ENCODE measurements around the gene TOP3B.

TOP3B gene

GRCh38 chr22:22010358-22010757, 27.8 kb upstream of the TOP3B start:
- DNase-seq (ENCODE audit: low spot score) = no peak

DNA sequence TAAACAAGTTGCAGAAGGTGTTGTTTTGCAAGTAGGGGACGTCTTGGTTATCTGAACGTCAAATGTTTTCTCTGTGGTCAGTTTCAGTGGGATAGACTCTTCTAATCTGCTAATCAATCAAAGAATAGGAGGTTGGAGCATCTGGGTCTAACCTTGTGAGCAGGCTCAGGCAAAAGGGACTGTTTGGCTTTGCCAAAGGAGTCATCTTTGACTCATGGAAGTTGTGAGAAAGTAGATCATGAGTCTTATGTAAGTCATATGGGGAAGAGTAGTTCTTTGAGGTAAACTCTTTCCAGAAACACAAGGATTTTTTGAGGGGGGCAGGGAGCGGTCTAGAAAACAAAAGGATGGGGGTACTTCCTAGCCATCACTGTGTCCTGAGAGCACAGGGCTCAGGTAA, 27.1 kb upstream of the TOP3B start:
- no peak for DNase-seq (ENCODE audit: low spot score)

DNA sequence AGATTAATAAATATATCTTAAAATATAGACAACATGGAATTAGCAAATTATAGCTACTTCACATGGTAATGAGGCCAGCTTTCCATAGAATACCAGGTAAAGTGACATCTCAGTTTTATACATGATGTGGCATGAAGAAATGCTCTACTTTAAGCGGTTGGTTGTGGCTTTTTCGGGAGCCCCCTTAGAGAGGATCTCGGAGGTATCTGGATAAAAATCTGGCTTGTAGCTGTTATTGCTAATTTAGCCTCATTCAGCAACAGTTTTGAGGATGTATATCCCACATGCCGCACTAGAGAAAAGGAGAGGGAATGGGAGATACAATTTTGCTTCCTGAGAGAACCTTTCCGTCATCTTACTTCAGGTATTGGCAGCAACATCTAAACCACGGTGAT, 24.0 kb upstream of the TOP3B start:
- no peak for DNase-seq (ENCODE audit: low spot score)

DNA sequence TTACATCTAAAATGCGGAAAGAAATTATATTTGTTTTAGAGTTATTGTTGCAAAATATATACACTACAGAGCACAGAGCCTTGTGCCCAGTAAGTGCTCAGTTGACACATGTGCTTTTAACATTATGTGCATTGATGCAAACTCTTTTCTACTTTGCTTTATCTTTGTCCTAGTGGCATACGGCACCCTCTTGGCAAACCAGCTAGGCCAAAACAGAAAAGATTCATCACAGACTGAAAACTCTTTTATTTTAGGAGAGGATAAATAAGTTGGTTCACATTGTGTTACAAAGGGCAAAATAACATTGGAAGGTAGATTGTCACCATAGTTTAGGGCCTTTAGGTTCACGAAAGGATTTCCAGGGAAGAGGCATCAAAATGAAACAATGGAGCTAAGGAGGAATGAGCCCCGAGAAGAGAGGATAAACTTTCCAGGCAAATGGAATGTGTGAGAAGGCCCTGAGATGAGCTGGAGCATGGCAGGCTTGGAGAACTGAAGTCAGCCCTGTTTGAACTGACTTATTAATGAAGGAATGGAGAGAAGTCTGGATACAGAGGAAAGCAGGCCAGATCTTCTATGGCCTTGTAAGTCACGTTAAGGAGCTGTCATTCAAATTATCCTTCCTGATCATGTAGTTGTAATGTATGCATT, 23.5 kb upstream of the TOP3B start:
- no peak for DNase-seq (ENCODE audit: low spot score)

DNA sequence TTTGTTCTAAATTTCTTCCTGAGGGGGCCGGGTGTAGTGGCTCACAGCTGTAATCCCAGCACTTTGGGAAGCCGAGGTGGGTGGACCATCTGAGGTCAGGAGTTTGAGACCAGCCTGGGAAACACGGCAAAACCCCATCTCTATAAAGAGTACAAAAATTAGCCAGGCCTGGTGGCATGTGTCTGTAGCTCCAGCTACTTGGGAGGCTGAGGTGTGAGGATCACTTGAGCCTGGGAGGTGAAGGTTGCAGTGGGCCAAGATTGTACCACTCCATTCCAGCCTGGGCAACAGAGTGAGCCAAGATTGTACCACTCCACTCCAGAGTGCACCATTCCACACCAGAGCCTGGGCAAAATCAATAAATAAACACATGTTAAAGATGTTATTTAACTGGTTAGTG, 20.6 kb upstream of the TOP3B start:
- DNase-seq (ENCODE audit: low spot score) = no peak

GRCh38 chr22:22002526-22003055, 20.0 kb upstream of the TOP3B start:
- DNase-seq (ENCODE audit: low spot score) = no peak

- DNase-seq (ENCODE audit: low spot score) = no peak
Observed at GRCh38 chr22:22001664-22002525, 19.3 kb upstream of the TOP3B start.

GRCh38 chr22:21998595-21999247, 16.1 kb upstream of the TOP3B start:
- DNase-seq (ENCODE audit: low spot score) = no peak

DNA sequence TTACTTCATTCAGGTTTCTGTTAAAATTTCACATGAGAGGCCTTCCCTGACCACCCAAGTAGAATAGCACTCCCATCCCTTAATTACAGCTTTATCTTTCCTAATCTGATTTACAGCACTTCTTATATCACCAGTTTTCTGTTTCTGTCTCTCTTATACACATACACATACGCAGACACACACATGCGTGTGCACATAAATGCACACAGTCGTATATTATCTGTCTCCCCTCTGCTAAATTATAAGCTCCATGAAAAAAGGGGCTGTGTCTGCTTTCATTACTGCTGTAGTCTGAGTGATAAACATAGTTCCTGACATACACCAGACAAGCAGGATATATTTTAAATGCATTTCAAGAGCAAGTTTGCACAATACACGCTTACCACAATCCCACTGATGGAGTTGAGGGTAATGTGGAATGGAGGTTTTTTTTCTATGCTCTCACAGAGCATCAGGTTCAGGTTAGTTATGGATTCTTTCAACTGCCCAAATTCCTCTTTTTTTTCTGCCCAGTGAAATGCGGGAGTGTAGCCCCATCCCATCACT, 13.7 kb upstream of the TOP3B start:
- no peak for DNase-seq (ENCODE audit: low spot score)

GRCh38 chr22:21995660-21996059, 13.1 kb upstream of the TOP3B start:
- DNase-seq (ENCODE audit: low spot score) = no peak

DNA sequence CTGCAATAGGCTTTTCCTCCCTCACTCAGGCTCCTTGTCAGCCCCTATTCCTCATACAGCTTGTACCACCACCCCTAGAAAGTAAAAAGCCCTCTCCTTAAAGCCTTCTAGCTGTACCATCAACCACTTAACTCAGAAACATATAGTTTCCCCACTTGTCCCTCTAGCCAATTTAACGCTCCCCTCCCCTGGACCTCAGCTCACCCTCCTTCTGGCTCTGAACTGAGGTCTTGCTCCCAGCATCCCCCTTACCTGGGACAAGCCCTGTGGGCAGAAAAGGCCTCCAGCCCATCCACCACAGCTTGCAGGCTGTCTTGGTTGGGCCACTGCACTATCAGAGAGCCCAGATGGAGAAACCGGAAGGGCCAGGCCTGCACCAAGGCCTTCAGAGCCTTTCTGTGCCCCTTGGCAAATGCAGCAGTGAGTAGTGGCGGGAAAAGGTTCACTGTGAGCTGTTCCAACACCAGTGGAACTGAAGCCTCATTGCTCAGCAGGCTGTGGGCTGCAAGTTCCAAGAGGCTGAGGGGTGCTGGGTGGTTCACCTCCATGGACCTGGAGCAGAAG, 12.4 kb upstream of the TOP3B start:
- DNase-seq (ENCODE audit: low spot score) = no peak

DNA sequence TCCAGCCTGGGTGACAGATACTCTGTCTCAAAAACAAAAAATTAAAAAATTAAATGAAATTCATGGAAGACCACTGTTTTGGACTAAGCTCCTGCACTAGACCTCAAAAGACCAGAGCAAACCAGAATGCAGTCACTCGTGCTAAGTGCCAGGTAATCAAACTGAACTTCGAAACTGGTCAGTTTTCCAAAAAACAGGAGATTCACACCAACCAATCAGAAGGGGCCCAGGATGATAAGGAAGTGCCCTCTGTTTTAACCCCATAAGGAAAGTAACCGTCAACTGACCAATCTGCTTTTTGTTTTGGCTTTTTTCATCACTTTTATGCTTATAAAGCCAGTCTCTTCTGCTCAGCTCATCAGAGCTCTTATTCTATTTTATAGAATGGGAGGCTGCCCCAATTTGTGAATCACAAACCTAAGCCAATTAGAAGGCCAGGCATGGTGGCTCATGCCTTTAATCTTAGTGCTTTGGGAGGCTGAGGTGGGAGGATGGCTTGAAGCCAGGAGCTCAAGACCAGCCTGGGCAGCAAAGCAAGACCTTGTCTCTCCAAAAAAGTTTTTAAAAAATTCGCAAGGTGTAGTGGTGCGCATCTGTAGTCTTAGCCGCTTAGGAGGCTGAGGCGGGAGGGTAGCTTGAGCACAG, 10.1 kb upstream of the TOP3B start:
- no peak for DNase-seq (ENCODE audit: low spot score)

GRCh38 chr22:21991774-21992173, 9.2 kb upstream of the TOP3B start:
- no peak for DNase-seq (ENCODE audit: low spot score)

DNA sequence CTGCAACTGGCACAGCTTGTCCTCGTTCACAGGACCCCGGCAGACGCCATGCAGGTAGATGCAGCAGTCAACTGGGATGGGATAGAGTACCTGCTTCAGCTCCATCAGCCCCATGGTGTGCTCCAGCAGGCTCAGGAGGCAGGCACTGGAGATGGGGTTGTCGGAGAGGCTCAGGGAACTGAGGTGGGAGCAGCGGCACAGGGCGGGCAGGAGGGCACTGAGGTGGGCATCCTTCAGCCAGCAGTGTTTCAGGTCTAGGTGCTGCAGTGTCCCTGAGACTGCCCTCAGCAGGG, 8.7 kb upstream of the TOP3B start:
- DNase-seq (ENCODE audit: low spot score) = no peak

DNA sequence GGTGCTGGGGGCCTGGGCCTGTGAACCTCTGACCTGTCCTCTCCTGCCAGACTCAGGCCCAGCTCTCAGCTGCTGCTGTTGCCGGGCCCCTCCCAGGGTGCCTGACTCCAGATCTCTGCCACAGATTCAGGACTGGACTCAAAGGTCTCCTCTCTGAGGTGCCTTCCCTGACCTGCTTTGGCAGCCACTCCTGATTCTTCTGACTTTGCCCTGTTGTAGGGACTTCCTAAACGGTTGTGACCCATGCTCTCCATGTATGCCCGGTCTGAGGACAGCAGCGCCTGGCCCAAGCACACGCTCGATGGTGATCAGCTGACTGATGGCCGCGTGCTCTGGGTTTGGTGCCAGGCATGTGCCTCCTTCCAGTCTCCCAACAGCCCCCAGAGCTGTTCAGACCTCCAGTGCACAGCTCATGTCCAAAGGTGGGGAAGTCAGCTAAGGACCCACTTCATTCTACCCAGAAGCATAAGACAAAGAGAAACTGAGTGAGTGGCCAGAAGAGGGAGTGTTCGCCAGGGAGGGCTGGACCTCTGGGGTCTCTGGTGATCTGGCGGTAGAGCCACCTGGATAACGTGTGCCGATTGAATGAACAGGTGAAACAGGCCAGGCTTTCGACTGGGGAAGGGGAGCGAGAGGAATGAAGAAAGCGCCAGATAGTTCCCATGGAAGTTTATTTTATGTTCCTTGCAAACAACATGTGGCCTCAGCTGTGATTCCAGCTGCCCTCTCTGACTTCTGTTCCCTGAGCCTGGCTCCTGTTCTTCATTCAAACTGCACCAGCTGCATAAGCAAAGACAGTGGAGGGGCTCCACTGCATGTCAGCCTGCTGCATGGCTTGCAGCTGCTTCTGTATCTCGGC, 8.1 kb upstream of the TOP3B start:
- no peak for DNase-seq (ENCODE audit: low spot score)

DNA sequence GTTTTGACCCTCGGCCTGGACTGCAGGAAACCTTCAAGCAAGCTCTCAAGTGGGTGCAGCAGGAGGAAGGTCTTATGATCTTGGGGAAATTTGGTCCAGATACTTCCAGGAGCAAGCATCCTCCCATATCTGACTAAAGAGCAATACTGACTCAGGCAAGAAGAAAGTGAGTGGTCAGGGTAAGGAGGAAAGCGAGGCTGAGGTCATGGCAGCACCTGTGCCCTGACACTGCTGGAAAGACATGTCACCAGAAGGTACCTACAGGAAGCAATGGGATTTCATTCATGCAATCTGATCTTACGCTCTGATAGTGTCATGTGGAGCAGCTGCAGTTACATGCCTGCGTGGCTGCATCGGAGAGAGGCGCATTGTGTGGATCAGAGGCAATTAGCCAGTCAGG, 6.5 kb upstream of the TOP3B start:
- no peak for DNase-seq (ENCODE audit: low spot score)

- DNase-seq (ENCODE audit: low spot score) = no peak
Observed at GRCh38 chr22:21985214-21985613, 2.6 kb upstream of the TOP3B start.

GRCh38 chr22:21984793-21985192, 2.2 kb upstream of the TOP3B start:
- no peak for DNase-seq (ENCODE audit: low spot score)

GRCh38 chr22:21981874-21982273, 713 bp downstream of the TOP3B start:
- DNase-seq (ENCODE audit: low spot score) = no peak

DNA sequence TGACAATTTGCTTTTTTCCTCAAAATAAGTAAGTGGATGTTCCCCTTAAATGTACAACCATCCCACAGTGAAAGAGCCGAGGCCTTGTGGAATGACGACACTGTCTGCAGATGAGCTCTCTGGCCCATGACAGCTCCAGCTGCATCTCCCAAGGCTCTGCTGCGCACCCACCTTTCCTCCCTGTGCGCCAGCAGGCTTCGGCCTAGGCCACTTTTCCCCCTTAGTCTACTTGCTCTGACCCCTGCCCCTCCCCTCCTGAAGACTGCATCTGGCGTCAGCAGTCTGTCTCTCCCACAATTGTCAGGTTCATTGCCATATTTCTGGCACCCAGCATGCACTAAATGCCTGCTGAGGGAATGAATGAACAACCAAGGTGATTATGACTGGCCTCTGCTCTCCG, 2.0 kb downstream of the TOP3B start:
- DNase-seq (ENCODE audit: low spot score) = no peak

All from activated CD4-positive, alpha-beta T cell treated with anti-CD3 and anti-CD28 coated beads, Interleukin-2, Interleukin-4, amounts not matched to agents 100 ng/mL and 50 ng/mL, durations not matched to agents 16 hours and 8 hours (primary cell).